ENCODE measurements around the gene ZC3H7B.

- TF ChIP-seq CTCF (conservative IDR thresholded peaks at IDR 0.05), result no peak
- TF ChIP-seq EZH2 (IDR thresholded peaks at IDR 0.05; ENCODE audit: low read depth), result no peak
Observed at GRCh38 chr22:41285441-41285819, 15.9 kb upstream of the ZC3H7B start.

All from PC-9 (cell line).